Kidney (tissue), 14 donors: ENCODE measurements around the gene TSSC4. TPM values are rescaled to one million over a fixed set of nuclear protein-coding genes. Genes with fewer than 3 reads are reported as not detected.

ENCODE experiments used
- DNase-seq, 5 donors: peaks; one replicate each; pipeline ENCODE4 v3.0.0-alpha.2; 2013 to 2020
- FAIRE-seq: peaks from 2 replicates; lab custom pipeline; 2012; peaks lifted over from hg19 to GRCh38; lab: Jason Lieb, UNC
- H3K27ac ChIP-seq, 2 donors: one replicate each; pipeline ENCODE4 v1.7.0; 2013; ENCODE audit warnings: low read depth in 2 of 2, low read length in 2 of 2, inconsistent platforms in 1 of 2
- H3K27me3 ChIP-seq: one replicate; pipeline ENCODE4 v1.7.1; 2013; ENCODE audit warnings: low read length, inconsistent platforms; ENCODE audit not compliant: control insufficient read depth, insufficient read depth
- H3K36me3 ChIP-seq, 3 donors: one replicate each; pipeline versions ENCODE4 v1.7.0 to v1.7.1; 2013; ENCODE audit warnings: low read length in 3 of 3, control low read depth in 1 of 3, inconsistent platforms in 1 of 3; ENCODE audit not compliant: insufficient read depth in 3 of 3, control insufficient read depth in 2 of 3
- H3K4me1 ChIP-seq, 3 donors: one replicate each; pipeline versions ENCODE4 v1.7.0 to v1.7.1; 2013; ENCODE audit warnings: low read length in 3 of 3, inconsistent platforms in 1 of 3, low read depth in 1 of 3; ENCODE audit not compliant: control insufficient read depth in 2 of 3, insufficient read depth in 2 of 3
- H3K4me3 ChIP-seq, 3 donors: one replicate each; pipeline versions ENCODE4 v1.7.0 to v1.8.1; 2013; ENCODE audit warnings: low read length in 3 of 3, control low read depth in 1 of 3, inconsistent platforms in 1 of 3
- H3K9ac ChIP-seq, 3 donors: one replicate each; pipeline versions ENCODE4 v1.7.0 to v1.7.1; 2013; ENCODE audit warnings: low read length in 3 of 3, control low read depth in 1 of 3, inconsistent platforms in 1 of 3
- H3K9me3 ChIP-seq, 3 donors: one replicate each; pipeline versions ENCODE4 v1.7.0 to v1.7.1; 2013; ENCODE audit warnings: low read length in 3 of 3, control low read depth in 1 of 3, inconsistent platforms in 1 of 3; ENCODE audit not compliant: control insufficient read depth in 2 of 3, insufficient read depth in 1 of 3
- intact Hi-C: fragments of 100-400 bp; cut with DNase I; formaldehyde crosslinking; loops from one replicate; pipeline ENCODE4 v1.11.1; 2022
- polyA plus RNA-seq: library from polyadenylated mRNA; stranded (reverse); fragments of 350-450 nt; fragmentation: Illumina TruSeq; extraction: RNeasy Lipid Tissue Mini Kit (QIAGEN cat#74804); gene quantifications from one replicate; pipeline ENCODE4 v1.2.3, GENCODE V29; 2014; ENCODE audit warnings: low read depth, low replicate concordance; ENCODE audit not compliant: insufficient read depth
- total RNA-seq: library from RNA; stranded (reverse); fragmentation: NEBNext Ultra II Directional; extraction: Animal tissue kit (Norgen Biotek cat#: 25700); gene quantifications from one replicate; pipeline ENCODE4 v1.2.1, GENCODE V29; 2021
- TF ChIP-seq, protein P1 (sequence below): IDR thresholded peaks from 3 replicates; pipeline ENCODE4 v1.5.1; 2012; ENCODE audit warnings: mild to moderate bottlenecking, moderate library complexity, borderline replicate concordance; ENCODE audit not compliant: insufficient read depth; ENCODE audit errors: extremely low read depth
- donor health status: control.
- donor health status: control.
- donor health status: control.
- donor health status: control.
- donor health status: control.
- donor health status: DM: yes; HTN: yes; CAD: no.
- donor health status: Normal renal cell carcinoma (clear cell type).

The TSSC4 gene
- total and polyA plus RNA-seq, 2 donors from 2014 or later, result 42.3 to 51.4 TPM

GRCh38 chr11:2409611-2410468 lies 9.3 kb downstream of the TSSC4 start:
- no peak for FAIRE-seq
- peak in 4 of 5 donors; percentile 85 to 93 (median 89) for DNase-seq
- intact Hi-C loops, result no loop called here

GRCh38 chr11:2410616-2411015 lies 10.1 kb downstream of the TSSC4 start:
- no peak for FAIRE-seq
- intact Hi-C loops, result no loop called here
- TF ChIP-seq, protein P1, sequence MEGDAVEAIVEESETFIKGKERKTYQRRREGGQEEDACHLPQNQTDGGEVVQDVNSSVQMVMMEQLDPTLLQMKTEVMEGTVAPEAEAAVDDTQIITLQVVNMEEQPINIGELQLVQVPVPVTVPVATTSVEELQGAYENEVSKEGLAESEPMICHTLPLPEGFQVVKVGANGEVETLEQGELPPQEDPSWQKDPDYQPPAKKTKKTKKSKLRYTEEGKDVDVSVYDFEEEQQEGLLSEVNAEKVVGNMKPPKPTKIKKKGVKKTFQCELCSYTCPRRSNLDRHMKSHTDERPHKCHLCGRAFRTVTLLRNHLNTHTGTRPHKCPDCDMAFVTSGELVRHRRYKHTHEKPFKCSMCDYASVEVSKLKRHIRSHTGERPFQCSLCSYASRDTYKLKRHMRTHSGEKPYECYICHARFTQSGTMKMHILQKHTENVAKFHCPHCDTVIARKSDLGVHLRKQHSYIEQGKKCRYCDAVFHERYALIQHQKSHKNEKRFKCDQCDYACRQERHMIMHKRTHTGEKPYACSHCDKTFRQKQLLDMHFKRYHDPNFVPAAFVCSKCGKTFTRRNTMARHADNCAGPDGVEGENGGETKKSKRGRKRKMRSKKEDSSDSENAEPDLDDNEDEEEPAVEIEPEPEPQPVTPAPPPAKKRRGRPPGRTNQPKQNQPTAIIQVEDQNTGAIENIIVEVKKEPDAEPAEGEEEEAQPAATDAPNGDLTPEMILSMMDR, result no peak
- H3K4me1 ChIP-seq, result no peaks in the 10 kb centered on the region
- no peaks in the 10 kb centered on the region for H3K9me3 ChIP-seq
- no peak overlapping the region for H3K9ac ChIP-seq
- no peak overlapping the region for H3K4me3 ChIP-seq
- no peaks in the 10 kb centered on the region for H3K36me3 ChIP-seq
- H3K27ac ChIP-seq, result no peak overlapping the region
- peak in 1 of 5 donors; percentile 46 for DNase-seq
- H3K27me3 ChIP-seq, result no peaks in the 10 kb centered on the region

More at GRCh38 chr11:2409611-2410468, 9.3 kb downstream of the TSSC4 start:
- no peaks in the 10 kb centered on the region for H3K4me1 ChIP-seq
- H3K27me3 ChIP-seq, result no peaks in the 10 kb centered on the region
- H3K9ac ChIP-seq, result no peak overlapping the region
- TF ChIP-seq, protein P1, result no peak
- no peaks in the 10 kb centered on the region for H3K36me3 ChIP-seq
- H3K27ac ChIP-seq, result peak overlapping the region; percentile 37 to 55
- no peak overlapping the region for H3K4me3 ChIP-seq
- H3K9me3 ChIP-seq, result no peaks in the 10 kb centered on the region

DNA sequence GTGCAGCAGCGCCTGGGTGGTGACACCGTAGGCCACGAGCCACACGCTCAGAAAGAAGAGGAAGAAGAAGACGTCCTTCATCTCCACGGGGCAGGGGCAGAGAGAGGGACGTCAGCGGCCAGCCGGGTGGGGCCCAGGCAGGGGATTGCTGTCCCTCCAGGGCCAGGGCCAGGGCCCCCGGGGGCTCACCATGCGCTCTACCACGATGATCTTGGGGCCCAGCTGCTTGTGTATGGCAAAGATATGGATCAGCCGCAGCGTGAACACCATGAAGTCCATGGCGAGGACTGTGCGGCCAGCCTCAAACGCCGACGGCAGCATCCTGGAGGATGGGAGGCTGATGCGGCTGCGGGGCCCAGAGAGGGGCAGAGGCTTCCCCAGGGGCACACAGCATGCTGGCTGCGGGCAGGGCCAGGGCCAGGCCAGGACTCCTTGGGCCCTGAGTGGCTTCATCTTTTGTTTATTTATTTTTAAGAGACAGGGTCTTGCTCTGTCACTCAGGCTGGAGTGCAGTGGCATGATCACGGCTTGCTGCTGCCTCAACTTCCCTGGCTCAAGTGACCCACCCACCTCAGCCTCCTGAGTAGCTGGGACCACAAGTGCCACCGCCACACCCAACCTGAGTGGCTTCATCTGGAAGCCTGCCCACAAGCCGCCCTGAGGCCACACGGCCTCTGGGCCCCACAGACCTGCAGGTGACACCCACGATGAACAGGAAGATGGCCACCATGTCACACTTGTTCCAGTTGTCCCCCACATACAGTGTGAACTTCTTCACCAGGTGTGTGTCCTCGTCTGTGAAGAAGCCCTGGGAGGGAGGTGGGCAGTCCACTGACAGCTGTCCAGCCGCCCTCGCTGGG lies 11.1 kb downstream of the TSSC4 start:
- DNase-seq (no peak), FAIRE-seq (no peak)
- H3K27me3 ChIP-seq, result no peaks in the 10 kb centered on the region
- no peaks in the 10 kb centered on the region for H3K36me3 ChIP-seq
- H3K4me1 ChIP-seq, result no peaks in the 10 kb centered on the region
- intact Hi-C loops, result no loop called here
- TF ChIP-seq, protein P1, result no peak
- no peak overlapping the region for H3K4me3 ChIP-seq
- no peak overlapping the region for H3K27ac ChIP-seq
- no peak overlapping the region for H3K9ac ChIP-seq
- H3K9me3 ChIP-seq, result no peaks in the 10 kb centered on the region
